RWPE1 (cell line): ENCODE results near the gene METTL6.

Source experiments
- CTCF ChIA-PET: fragments of 350-600 bp; sonication (Branson Sonifier 250); formaldehyde crosslinking; extraction: SDS; loops from one replicate; lab custom pipeline; 2021; lab: Yijun Ruan, JAX
- POLR2A ChIA-PET: fragments of 400-600 bp; formaldehyde crosslinking; extraction: SDS; loops from one replicate; lab custom pipeline; 2020; ENCODE audit warnings: antibody characterized with exemption; ENCODE audit not compliant: low non-redundant PET; lab: Yijun Ruan, JAX
- DNase-seq: peaks from one replicate; pipeline ENCODE4 v3.0.0; 2012; ENCODE audit warnings: low spot score
- H3K27ac ChIP-seq: fragments of 450-650 bp; 2 replicates; pipeline ENCODE4 v1.5.1; 2017
- CTCF ChIP-seq: fragments of 450-650 bp; conservative IDR thresholded peaks from 2 replicates; pipeline ENCODE4 v1.5.1; 2017; ENCODE audit warnings: low read depth, mild to moderate bottlenecking

Gene METTL6

GRCh38 chr3:15456321-15456720 is 29.0 kb upstream of the METTL6 start:
- H3K27ac ChIP-seq: no peak overlapping the region
- POLR2A ChIA-PET: no interaction called here
- DNase-seq: no peak
- no peak for TF ChIP-seq CTCF
- CTCF ChIA-PET: no interaction called here

DNA sequence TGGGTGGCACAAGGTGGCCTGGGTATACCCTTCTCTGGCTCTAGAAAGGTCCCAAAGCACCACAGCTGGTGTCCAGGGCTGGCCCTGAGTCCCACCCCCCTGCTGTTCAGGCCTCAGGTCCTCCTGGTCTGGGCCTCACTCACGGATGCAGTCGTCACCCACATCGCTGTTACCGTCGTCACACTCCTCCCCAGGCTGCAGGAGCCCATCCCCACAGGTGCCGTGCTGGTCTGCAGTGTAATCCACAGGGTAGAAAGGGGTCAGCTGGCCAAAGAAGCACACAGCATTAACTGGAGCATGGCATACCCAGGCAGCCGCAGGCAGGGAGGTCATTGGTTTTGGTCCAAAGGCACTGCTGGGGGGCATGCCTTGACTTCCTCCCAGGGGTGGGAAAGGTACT is 28.4 kb upstream of the METTL6 start:
- no peak for TF ChIP-seq CTCF
- ChIA-PET CTCF (no interaction called here), POLR2A (no interaction called here)
- no peak overlapping the region for H3K27ac ChIP-seq
- no peak for DNase-seq

- no peak for DNase-seq
- no peak for TF ChIP-seq CTCF
- no peak overlapping the region for H3K27ac ChIP-seq
- CTCF ChIA-PET: no interaction called here
- POLR2A ChIA-PET: no interaction called here
These were observed 27.6 kb upstream of the METTL6 start for GRCh38 chr3:15454965-15455364.

- ChIA-PET CTCF (no interaction called here), POLR2A (no interaction called here)
- no peak overlapping the region for H3K27ac ChIP-seq
- DNase-seq: no peak
- TF ChIP-seq CTCF: no peak
These were observed 26.8 kb upstream of the METTL6 start for GRCh38 chr3:15453991-15454625.

DNA sequence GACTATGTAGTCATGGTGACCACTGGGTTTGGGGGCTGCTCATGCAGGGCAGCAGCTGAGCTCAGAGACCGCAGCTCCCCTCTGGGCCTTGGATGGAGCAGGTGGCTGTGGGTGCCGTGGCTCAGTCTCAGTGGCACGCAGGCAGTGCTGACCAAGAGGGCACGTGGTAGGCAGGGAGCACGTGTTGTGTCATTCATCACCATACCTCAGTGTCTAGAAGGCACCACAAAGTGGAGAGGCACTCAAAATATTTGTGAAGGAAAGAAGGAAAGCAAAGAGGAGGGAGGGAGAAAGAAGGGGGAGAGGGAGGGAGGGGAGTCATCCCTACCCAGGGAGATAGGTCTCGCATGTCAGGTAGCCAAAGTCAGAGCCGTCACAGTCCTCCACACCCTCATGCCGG is 26.2 kb upstream of the METTL6 start:
- CTCF ChIA-PET: no interaction called here
- POLR2A ChIA-PET: no interaction called here
- DNase-seq: no peak
- TF ChIP-seq CTCF: no peak
- H3K27ac ChIP-seq: no peak overlapping the region

- TF ChIP-seq CTCF: no peak
- CTCF ChIA-PET: no interaction called here
- POLR2A ChIA-PET: no interaction called here
- H3K27ac ChIP-seq: no peak overlapping the region
- no peak for DNase-seq
These were observed 25.6 kb upstream of the METTL6 start for GRCh38 chr3:15452961-15453360.
